DND-41 (cell line): ENCODE results near the gene CCN5.

Experiments used
- EZH2 ChIP-seq: IDR thresholded peaks from 3 replicates; pipeline ENCODE4 v1.6.1; 2012; ENCODE audit warnings: borderline replicate concordance, low read depth, mild to moderate bottlenecking, moderate library complexity, low read length, inconsistent platforms; ENCODE audit not compliant: severe bottlenecking
- TF ChIP-seq, protein P1 (sequence below): IDR thresholded peaks from 2 replicates; pipeline ENCODE4 v1.5.1; 2012; ENCODE audit warnings: borderline replicate concordance, low read length, moderate library complexity, mild to moderate bottlenecking; ENCODE audit not compliant: poor library complexity, severe bottlenecking; ENCODE audit errors: extremely low read depth

DNA sequence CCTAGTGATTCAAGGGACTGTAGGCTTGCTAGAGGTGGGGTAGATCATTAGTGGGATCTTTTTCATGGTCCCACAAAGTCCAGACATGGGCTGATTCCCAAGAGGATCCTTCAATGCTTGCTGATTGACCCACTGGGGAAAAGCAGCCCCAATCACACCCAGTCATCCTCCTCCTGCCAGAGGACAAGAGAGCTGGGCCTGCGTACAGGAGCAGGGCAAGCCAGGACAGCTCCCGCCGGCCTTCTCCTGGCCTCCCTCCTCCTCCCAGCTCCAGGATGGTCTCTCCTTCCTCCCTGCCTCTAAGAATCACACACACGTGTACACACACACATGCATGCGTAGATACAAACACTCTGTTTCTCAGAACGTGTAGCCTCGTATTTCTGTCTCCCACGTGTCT is 57.5 kb downstream of the CCN5 start:
- TF ChIP-seq, protein P1, sequence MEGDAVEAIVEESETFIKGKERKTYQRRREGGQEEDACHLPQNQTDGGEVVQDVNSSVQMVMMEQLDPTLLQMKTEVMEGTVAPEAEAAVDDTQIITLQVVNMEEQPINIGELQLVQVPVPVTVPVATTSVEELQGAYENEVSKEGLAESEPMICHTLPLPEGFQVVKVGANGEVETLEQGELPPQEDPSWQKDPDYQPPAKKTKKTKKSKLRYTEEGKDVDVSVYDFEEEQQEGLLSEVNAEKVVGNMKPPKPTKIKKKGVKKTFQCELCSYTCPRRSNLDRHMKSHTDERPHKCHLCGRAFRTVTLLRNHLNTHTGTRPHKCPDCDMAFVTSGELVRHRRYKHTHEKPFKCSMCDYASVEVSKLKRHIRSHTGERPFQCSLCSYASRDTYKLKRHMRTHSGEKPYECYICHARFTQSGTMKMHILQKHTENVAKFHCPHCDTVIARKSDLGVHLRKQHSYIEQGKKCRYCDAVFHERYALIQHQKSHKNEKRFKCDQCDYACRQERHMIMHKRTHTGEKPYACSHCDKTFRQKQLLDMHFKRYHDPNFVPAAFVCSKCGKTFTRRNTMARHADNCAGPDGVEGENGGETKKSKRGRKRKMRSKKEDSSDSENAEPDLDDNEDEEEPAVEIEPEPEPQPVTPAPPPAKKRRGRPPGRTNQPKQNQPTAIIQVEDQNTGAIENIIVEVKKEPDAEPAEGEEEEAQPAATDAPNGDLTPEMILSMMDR, result no peak
- no peak for TF ChIP-seq EZH2
